ENCODE data around the gene SMC1B. TPM values are rescaled to one million over a fixed set of nuclear protein-coding genes. Genes with fewer than 3 reads are reported as not detected.

SMC1B gene
- total and polyA plus RNA-seq, 9 of the 15 experiments (the other 6 are each of a cell fraction or from before 2014, with no cell fraction given): 0.03 TPM; not detected in 8

- TF ChIP-seq ZNF609 (CRISPR knock-in tag; IDR thresholded peaks at IDR 0.05; ENCODE audit: borderline replicate concordance) (no peak), ZC3H4 (CRISPR knock-in tag; IDR thresholded peaks at IDR 0.05; ENCODE audit: borderline replicate concordance) (no peak), COPS2 (conservative IDR thresholded peaks at IDR 0.05) (no peak), SRSF7 (optimal IDR thresholded peaks at IDR 0.05; ENCODE audit: low read depth, low read length) (no peak), U2AF1 (optimal IDR thresholded peaks at IDR 0.05; ENCODE audit: low read depth, low read length) (no peak), AFF4 (CRISPR knock-in tag; IDR thresholded peaks at IDR 0.05) (no peak), CREB5 (CRISPR knock-in tag; IDR thresholded peaks at IDR 0.05) (no peak), FOS (IDR thresholded peaks at IDR 0.05; ENCODE audit: extremely low read depth, insufficient read length) (no peak), KAT8 (IDR thresholded peaks at IDR 0.05; ENCODE audit: low read depth) (no peak), ZNF407 (IDR thresholded peaks at IDR 0.05; ENCODE audit: low read depth) (no peak)
These were observed 98.6 kb downstream of the SMC1B start (continued) for GRCh38 chr22:45314786-45315185.

All from K562 (cell line).